ENCODE results near the gene IL31. TPM values are rescaled to one million over a fixed set of nuclear protein-coding genes. Genes with fewer than 3 reads are reported as not detected.

The IL31 gene
- polyA plus RNA-seq, 4 donors = not detected

DNA sequence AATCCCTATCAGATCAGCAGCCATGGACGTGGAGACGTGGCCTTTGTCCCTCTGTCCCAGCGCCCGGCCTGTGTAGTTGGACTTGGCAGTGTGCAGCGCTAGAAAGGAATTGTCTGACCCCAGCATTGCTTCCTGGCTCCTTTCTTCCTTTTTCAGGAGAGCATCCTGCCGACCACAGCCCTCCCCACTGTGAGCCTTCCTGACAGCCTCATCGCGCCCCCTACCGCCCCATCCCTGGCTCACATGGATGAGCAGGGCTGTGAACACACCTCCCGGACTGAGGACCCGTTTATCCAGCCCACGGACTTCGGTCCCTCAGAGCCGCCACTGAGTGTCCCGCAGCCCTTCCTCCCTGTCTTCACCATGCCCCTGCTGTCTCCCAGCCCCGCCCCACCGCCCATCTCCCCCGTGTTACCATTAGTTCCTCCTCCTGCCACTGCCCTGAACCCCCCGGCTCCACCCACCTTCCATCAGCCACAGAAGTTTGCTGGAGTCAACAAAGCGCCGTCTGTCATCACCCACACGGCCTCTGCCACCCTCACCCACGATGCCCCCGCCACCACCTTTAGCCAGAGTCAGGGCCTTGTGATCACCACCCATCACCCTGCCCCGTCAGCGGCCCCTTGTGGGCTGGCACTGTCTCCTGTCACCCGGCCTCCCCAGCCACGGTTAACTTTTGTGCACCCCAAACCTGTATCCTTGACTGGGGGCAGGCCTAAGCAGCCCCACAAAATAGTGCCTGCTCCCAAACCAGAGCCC, 40.6 kb downstream of the IL31 start:
- DNase-seq (ENCODE audit: low read depth in 4 of 4, low spot score in 2 of 4) = no peak

DNA sequence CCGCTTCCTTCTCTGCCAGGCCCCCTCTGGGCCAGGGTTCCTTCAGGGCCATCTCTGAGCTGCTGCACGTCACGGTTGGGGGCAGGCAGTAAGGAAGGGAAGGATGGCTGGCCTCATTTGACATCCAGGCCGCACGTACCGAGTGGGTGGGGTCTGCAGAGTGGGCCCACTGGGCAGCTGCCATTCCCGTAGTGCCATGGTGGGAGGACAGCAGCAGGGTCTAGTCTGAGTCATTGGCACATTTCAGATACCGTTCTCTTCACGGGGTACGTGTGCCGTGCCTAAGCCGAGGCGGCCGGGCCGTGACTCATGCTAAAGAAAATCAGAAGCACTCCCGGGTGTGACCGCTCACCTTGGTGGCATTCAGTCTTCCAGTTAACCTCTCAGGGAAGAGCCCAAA, 43.9 kb downstream of the IL31 start:
- DNase-seq (ENCODE audit: low read depth in 4 of 4, low spot score in 2 of 4) = no peak

DNA sequence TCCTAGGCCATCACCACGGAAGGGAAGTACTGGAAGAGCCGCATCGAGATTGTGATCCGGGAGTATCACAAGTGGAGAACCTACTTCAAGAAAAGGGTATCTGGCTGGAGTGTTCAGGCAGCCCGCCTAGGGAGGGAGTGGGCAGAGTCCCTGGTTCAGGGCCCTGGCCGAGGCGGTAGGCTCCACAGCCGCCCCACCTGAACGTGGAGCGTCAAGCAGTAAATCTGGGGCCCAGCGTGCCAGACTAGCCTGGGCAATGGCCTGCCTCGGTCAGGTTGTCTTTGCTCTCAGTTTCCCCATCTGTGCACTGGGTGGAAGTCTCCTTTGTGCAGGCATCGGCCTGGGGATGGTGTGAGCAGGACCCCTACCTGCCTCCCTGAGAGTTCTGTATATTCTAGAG, 44.9 kb downstream of the IL31 start:
- DNase-seq (ENCODE audit: low read depth in 4 of 4, low spot score in 2 of 4) = no peak

DNA sequence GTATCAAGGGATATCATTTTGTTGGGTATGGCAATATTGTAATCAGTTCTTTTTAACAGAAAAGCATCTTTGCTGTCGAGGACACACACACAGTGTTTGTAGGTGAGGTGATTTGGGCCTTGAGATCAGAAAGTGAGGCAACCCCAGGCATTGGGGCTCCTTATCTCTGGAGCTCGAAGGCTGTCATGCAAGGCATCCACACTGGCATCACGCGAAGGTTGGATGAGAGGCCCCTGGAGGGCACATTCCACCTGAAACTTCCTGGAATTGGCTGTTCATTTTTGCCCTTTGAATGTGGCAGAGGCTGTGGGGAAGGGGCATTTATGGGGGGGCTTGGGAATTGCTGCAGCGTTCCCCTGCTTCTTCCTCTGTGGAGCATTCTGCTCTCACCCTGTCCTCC, 45.5 kb downstream of the IL31 start:
- DNase-seq (ENCODE audit: low read depth in 4 of 4, low spot score in 2 of 4) = no peak

GRCh38 chr12:122127839-122128238, 46.2 kb downstream of the IL31 start:
- no peak for DNase-seq (ENCODE audit: low read depth in 4 of 4, low spot score in 2 of 4)

DNA sequence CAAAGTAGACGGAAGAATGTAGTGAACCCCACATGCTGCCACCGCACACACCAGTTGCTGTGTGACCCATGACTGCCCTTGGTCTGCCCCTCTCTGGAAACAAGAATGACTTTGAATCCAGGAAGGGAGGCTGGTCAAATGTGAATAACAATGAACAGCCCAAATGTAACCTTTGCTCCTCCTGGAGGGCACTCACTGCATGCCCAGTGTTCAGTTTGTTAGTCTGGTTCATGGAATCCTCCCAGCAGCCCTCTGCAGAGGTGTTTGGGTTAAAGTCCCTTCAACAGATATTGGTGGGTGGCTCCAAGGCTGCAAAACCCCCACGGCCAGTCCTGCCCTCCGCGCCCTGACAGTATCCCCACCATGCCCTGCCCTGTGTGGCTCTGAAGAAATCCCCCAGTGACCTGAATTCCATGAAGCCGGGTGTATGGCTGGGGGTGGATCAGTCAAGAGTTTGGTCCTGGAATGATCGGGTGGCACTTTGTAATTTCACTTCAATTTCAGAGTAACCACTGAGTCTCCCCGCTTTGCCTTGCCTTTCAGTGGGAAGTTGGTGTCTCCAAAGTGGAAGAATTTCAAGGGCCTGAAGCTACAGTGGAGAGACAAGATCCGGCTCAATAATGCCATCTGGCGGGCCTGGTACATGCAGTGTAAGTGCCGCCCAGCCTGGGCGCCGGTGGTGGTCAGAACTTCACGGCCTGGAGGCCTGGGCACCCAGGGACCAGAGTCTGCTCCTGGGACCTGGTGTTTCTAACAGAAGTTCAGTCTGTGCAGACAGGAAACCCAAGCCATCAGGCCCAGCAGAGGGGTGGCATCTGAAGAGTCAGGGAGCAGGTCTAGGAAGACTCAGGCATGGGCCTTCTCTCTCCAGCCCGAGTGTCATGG, 47.1 kb downstream of the IL31 start:
- DNase-seq (ENCODE audit: low read depth in 4 of 4, low spot score in 2 of 4) = no peak

DNA sequence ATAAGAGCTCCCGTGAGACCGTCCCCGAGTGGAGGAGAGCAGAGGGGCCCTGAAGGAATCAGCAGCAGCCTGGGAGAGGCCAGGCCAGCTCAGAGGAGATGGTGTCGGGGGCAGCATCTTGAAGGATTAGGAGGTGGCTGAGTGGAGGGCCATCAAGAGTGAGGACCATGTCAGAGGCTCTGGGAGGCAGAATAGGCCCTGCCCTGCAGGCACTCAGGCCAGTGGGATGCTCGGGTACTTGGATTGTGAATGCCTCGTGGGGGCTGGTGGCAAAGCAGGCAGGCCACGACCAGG, 47.7 kb downstream of the IL31 start:
- no peak for DNase-seq (ENCODE audit: low read depth in 4 of 4, low spot score in 2 of 4)

DNA sequence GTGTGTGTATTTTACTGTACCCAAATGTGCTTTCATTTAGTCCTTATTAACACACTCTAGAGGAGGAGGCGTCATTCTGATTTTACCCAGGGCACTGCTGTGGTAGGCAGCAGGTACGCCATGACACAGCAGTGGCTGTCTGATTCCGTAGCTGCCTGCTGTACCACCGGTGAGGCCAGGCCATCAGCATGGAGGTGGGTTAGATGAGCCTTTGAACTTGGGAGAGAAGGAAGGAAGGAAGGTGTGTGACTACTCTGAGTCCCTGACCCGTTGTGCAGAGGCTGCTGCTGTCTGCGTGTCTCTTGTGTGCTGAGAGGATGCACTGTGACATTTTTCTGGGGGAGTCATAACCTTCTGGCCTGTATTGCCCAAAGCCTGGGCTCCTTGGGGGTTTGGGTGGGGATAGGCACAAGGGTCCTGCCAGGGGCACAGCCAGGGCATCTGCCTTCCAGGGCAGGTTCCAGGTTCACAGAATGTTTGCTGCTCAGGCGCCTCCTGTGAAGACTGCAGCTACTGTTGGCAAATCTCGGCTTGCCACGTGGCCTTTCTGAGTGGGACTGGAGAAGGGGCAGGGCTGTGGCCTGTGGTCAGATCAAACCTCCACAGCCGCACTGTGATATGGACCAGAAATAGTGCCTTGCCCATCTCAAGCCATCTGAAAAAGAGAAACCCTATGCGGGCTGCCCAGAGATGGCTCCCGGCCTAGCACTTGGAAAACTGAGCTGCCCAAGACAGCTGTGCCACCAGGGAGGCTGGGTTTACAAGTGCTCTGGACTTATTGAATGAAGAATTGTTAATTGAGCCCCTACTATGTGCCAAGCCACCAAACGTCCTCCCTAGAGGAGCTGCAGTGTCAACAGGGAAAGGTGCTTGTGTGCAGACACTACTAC, 48.3 kb downstream of the IL31 start:
- no peak for DNase-seq (ENCODE audit: low read depth in 4 of 4, low spot score in 2 of 4)

- no peak for DNase-seq (ENCODE audit: low read depth in 4 of 4, low spot score in 2 of 4)
Observed at GRCh38 chr12:122124370-122124769, 49.7 kb downstream of the IL31 start.

DNA sequence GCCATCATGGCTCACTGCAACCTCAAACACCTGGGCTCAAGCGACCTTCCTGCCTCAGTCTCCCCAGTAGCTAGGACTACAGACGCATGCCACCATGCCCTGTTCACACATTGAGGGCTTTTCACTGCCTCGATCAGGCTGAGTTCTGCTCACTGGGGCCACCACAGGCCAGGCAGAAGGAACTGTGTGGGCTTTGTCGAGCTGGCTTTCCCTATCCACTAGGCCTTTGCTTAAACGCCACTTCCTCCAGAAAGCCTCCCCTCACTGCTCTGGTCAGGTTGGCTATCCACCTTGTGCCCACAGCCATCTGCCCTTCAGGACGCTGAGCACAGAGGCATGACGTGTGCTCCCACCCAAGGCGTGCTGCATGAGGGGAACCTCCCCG, 50.3 kb downstream of the IL31 start:
- DNase-seq (ENCODE audit: low read depth in 4 of 4, low spot score in 2 of 4) = no peak

GRCh38 chr12:122123051-122123760, 50.8 kb downstream of the IL31 start:
- peak in 3 of 4 donors; percentile 55 to 78 (median 61) for DNase-seq (ENCODE audit: low read depth in 4 of 4, low spot score in 2 of 4)

Other genes with a start within 250 kb of the IL31 start
- gene BCL7A, start 152.3 kb downstream of the IL31 start, polyA plus RNA-seq (ENCODE audit: insufficient read length in 4 of 4) = 10 to 100 TPM; 35.0 to 42.9 (median 38.4) TPM
- 10 to 100 TPM; 25.2 to 58.5 (median 38.2) TPM for gene MLXIP, start 95.5 kb downstream of the IL31 start, polyA plus RNA-seq (ENCODE audit: insufficient read length in 4 of 4)
- gene LRRC43, start 8.9 kb upstream of the IL31 start, polyA plus RNA-seq (ENCODE audit: insufficient read length in 4 of 4) = 1 to 10 TPM; 4.0 to 8.2 (median 6.2) TPM
- 1 to 10 TPM; 2.6 to 5.2 (median 3.7) TPM for gene B3GNT4, start 29.5 kb upstream of the IL31 start, polyA plus RNA-seq (ENCODE audit: insufficient read length in 4 of 4)
- 10 to 100 TPM; 60.4 to 82.4 (median 71.0) TPM for gene DIABLO, start 51.8 kb upstream of the IL31 start, polyA plus RNA-seq (ENCODE audit: insufficient read length in 4 of 4)
- 10 to 100 TPM; 16.5 to 21.4 (median 17.6) TPM for gene VPS33A, start 92.3 kb upstream of the IL31 start, polyA plus RNA-seq (ENCODE audit: insufficient read length in 4 of 4)
- 10 to 100 TPM; 33.1 to 46.1 (median 41.3) TPM for gene CLIP1, start 248.4 kb upstream of the IL31 start, polyA plus RNA-seq (ENCODE audit: insufficient read length in 4 of 4)

All from left renal cortex interstitium (tissue), 4 donors.